ENCODE measurements around the gene PNO1. TPM values are rescaled to one million over a fixed set of nuclear protein-coding genes. Genes with fewer than 3 reads are reported as not detected.
A peak's percentile ranks its signal among the peaks of the same experiment; 100 is the strongest.

Gene PNO1
- total and polyA plus RNA-seq, 2 experiments from 2014 or later: 14.5 to 23.3 TPM

DNA sequence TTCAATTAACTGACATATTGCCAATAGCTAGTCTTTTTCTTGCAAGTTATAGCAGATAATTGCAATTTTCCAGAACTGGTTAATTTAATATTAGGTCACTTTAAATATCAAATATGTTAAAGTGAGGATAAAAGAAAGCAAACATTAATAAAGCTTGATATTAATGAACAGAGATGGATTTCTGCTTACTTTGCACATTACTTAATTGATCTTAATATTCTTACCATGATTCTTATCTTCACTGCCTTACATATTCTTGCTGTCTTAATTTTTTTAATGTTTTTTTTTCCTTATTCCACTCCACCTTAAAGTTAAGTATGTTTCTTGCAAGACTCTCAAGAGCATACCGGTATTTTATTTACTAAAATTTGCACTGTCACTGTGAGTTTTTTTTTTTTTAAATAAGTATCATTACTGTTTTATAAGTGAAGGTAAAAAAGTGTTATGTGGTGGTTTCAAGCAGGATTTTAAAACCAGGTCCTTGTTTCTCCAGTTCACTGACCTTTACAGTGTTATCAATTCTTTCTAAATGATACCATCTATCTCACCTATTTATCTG, 60.7 kb downstream of the PNO1 start:
- Histone ChIP-seq H3K4me2 (ENCODE audit: unreplicated experiment) (no peak overlapping the region), H2AFZ (no peak overlapping the region), H4K20me1 (ENCODE audit: insufficient read depth) (peaks cover 7% of the 10 kb centered on the region)

DNA sequence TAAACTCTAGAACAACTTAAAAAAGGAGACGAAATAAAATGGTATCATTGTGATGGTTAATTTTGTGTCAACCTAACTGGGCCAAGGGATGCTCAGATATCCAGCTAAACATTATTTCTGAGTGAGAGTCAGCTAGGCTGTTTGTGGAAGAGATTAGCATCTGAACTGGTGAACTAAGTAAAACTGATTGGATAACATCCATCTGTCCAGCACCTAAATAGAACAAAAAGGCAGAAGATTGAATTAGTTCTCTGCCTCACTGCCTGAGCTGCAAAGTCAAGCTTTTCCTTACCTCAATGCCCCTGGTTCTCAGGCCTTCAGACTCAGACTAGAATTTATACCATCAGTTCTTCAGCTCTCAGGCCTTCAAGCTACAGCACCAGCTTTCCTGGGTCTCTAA, 64.6 kb downstream of the PNO1 start:
- Histone ChIP-seq H3F3A (ENCODE audit: insufficient read depth) (0 out of 2 replicates have a peak, but pooled peaks cover 13% of the 10 kb centered on the region), H3K4me3 (no peak overlapping the region), H3K27me3 (replicated peaks; ENCODE audit: insufficient read depth) (no peaks in the 10 kb centered on the region), H3K27ac (no peak overlapping the region), H3K36me3 (ENCODE audit: low read depth) (no peaks in the 10 kb centered on the region), H3K4me1 (ENCODE audit: insufficient read depth) (peaks cover 21% of the 10 kb centered on the region), H3K9me2 (ENCODE audit: insufficient read depth) (no peaks in the 10 kb centered on the region), H3K9ac (no peak overlapping the region), H2AFZ (no peak overlapping the region), H3K9me3 (ENCODE audit: low read depth) (no peaks in the 10 kb centered on the region), H3K79me2 (ENCODE audit: insufficient read depth) (peaks cover 100% of the 10 kb centered on the region), H3K4me2 (ENCODE audit: unreplicated experiment) (no peak overlapping the region), H4K20me1 (ENCODE audit: insufficient read depth) (peaks cover 17% of the 10 kb centered on the region)
- in situ Hi-C loops (cut with MboI): no loop called here
- 95 to 100% methylated on average over 1 of the region's 1 CpG for WGBS, 2 experiments (ENCODE audit: low coverage in 1 of 2, low lambda C conversion rate in 2 of 2, missing lambda C conversion rate in 2 of 2)
- TF ChIP-seq EZH2phosphoT487 (IDR thresholded peaks at IDR 0.05; ENCODE audit: insufficient read depth, low read depth): no peak
- no peak for TF ChIP-seq EZH2 (IDR thresholded peaks at IDR 0.05; ENCODE audit: insufficient read depth, poor library complexity, severe bottlenecking)
- DNase-seq: no peak

More for the DNA sequence above, 60.7 kb downstream of the PNO1 start:
- Histone ChIP-seq H3K4me3 (no peak overlapping the region), H3K4me1 (ENCODE audit: insufficient read depth) (peaks cover 18% of the 10 kb centered on the region), H3K27me3 (replicated peaks; ENCODE audit: insufficient read depth) (no peaks in the 10 kb centered on the region), H3K36me3 (ENCODE audit: low read depth) (no peaks in the 10 kb centered on the region), H3K9me3 (ENCODE audit: low read depth) (no peaks in the 10 kb centered on the region), H3K79me2 (ENCODE audit: insufficient read depth) (peaks cover 100% of the 10 kb centered on the region), H3K9ac (no peak overlapping the region), H3K9me2 (ENCODE audit: insufficient read depth) (no peaks in the 10 kb centered on the region), H3F3A (ENCODE audit: insufficient read depth) (0 out of 2 replicates have a peak, but pooled peaks cover 8% of the 10 kb centered on the region), H3K27ac (no peak overlapping the region)
- WGBS, 2 experiments (ENCODE audit: low coverage in 1 of 2, low lambda C conversion rate in 2 of 2, missing lambda C conversion rate in 2 of 2): 61 to 67% methylated on average over 1 of the region's 1 CpG
- TF ChIP-seq EZH2phosphoT487 (IDR thresholded peaks at IDR 0.05; ENCODE audit: insufficient read depth, low read depth) (no peak), EZH2 (IDR thresholded peaks at IDR 0.05; ENCODE audit: insufficient read depth, poor library complexity, severe bottlenecking) (no peak)
- DNase-seq: no peak
- in situ Hi-C loops (cut with MboI): no loop called here

DNA sequence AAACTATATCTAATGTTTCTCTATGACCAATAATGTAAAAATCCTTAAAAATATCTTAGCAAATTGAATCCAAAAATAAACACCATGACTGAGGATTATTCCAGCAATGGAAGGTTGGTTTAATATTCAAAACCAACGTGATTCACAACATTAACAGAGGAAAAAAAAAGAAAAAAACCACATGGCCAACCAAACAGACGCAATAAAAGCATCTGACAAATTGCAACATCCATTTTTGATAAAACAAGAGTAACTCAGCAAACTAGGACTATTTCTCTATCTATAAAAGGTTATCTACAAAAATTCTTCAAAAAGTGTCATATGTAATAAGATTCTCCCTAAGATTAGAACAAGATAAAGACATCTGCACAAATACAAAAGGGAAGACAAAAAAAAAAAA, 65.7 kb downstream of the PNO1 start:
- H3K9me3 ChIP-seq (ENCODE audit: low read depth): no peaks in the 10 kb centered on the region
- peaks cover 15% of the 10 kb centered on the region; the same call in 1 of the 2 replicates for H3F3A ChIP-seq (ENCODE audit: insufficient read depth)
- H3K4me1 ChIP-seq (ENCODE audit: insufficient read depth): peaks cover 16% of the 10 kb centered on the region
- TF ChIP-seq EZH2 (IDR thresholded peaks at IDR 0.05; ENCODE audit: insufficient read depth, poor library complexity, severe bottlenecking): no peak
- no peak for TF ChIP-seq EZH2phosphoT487 (IDR thresholded peaks at IDR 0.05; ENCODE audit: insufficient read depth, low read depth)
- peak; percentile 31 for DNase-seq
- H3K27me3 ChIP-seq (replicated peaks; ENCODE audit: insufficient read depth): no peaks in the 10 kb centered on the region
- H3K9me2 ChIP-seq (ENCODE audit: insufficient read depth): no peaks in the 10 kb centered on the region
- in situ Hi-C loops (cut with MboI): no loop called here
- WGBS, 2 experiments (ENCODE audit: low coverage in 1 of 2, low lambda C conversion rate in 2 of 2, missing lambda C conversion rate in 2 of 2): 38 to 54% methylated on average over 2 of the region's 2 CpGs
- no peak overlapping the region for H3K27ac ChIP-seq
- peaks cover 18% of the 10 kb centered on the region for H4K20me1 ChIP-seq (ENCODE audit: insufficient read depth)
- H3K4me2 ChIP-seq (ENCODE audit: unreplicated experiment): no peak overlapping the region
- no peak overlapping the region for H3K9ac ChIP-seq
- H3K36me3 ChIP-seq (ENCODE audit: low read depth): no peaks in the 10 kb centered on the region
- no peak overlapping the region for H3K4me3 ChIP-seq
- H3K79me2 ChIP-seq (ENCODE audit: insufficient read depth): peaks cover 100% of the 10 kb centered on the region
- no peak overlapping the region for H2AFZ ChIP-seq

DNA sequence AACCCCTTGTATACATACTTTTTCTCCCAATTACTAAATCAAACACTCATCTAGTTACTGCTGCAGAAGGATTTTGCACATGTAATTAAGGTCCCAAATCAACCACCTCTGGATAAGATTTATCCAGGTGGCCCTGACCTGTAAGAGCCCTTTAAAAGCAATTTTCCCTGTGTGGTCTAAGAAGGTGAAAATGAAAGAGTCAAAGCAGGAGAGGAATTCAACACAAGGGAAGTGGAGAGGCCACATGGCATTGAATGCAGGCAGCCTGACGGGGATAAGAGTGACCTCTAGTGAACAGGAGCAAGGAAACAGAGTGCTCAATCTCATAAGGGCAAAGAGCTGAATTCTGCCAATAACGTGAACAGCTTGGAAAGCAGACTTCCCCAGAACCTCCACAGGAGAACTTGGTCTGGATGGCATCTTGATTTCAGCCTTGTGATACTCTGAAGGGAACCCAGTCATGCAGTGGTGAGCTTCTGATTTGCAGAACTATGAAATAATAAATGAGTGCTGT, 67.5 kb downstream of the PNO1 start:
- Histone ChIP-seq H3K36me3 (ENCODE audit: low read depth) (no peaks in the 10 kb centered on the region), H3K27ac (peak overlapping the region; percentile 2; the same call in 1 of the 2 replicates), H3K27me3 (replicated peaks; ENCODE audit: insufficient read depth) (no peaks in the 10 kb centered on the region), H3K9me3 (ENCODE audit: low read depth) (no peaks in the 10 kb centered on the region), H3K4me1 (ENCODE audit: insufficient read depth) (peaks cover 19% of the 10 kb centered on the region), H3F3A (ENCODE audit: insufficient read depth) (peaks cover 19% of the 10 kb centered on the region; the same call in 1 of the 2 replicates), H3K79me2 (ENCODE audit: insufficient read depth) (peaks cover 100% of the 10 kb centered on the region), H3K9me2 (ENCODE audit: insufficient read depth) (no peaks in the 10 kb centered on the region), H3K4me3 (no peak overlapping the region), H3K4me2 (ENCODE audit: unreplicated experiment) (no peak overlapping the region), H2AFZ (no peak overlapping the region), H3K9ac (no peak overlapping the region), H4K20me1 (ENCODE audit: insufficient read depth) (peaks cover 18% of the 10 kb centered on the region)
- TF ChIP-seq EZH2phosphoT487 (IDR thresholded peaks at IDR 0.05; ENCODE audit: insufficient read depth, low read depth) (no peak), EZH2 (IDR thresholded peaks at IDR 0.05; ENCODE audit: insufficient read depth, poor library complexity, severe bottlenecking) (no peak)
- DNase-seq: peak; percentile 32
- in situ Hi-C loops (cut with MboI): no loop called here
- WGBS, 2 experiments (ENCODE audit: low coverage in 1 of 2, low lambda C conversion rate in 2 of 2, missing lambda C conversion rate in 2 of 2): 31 to 37% methylated on average over 2 of the region's 2 CpGs

Other genes with a start within 250 kb of the PNO1 start
- 48.3 and 65.3 TPM in 2 replicates for gene C1D, start 94.9 kb upstream of the PNO1 start, total RNA-seq (2014; rRNA removed; shearing (Covaris generic))
- 28.6 and 32.5 TPM in 2 replicates for gene C1D, start 94.9 kb upstream of the PNO1 start, polyA plus RNA-seq (2016; fragmentation: Nextera tagmentation; extraction: Ambion mirVana)
- gene PPP3R1, start 94.6 kb downstream of the PNO1 start, total RNA-seq (2014; rRNA removed; shearing (Covaris generic)): 17.7 and 19.0 TPM in 2 replicates
- 3.8 and 4.0 TPM in 2 replicates for gene PPP3R1, start 94.6 kb downstream of the PNO1 start, polyA plus RNA-seq (2016; fragmentation: Nextera tagmentation; extraction: Ambion mirVana)
- gene CNRIP1, start 162.1 kb downstream of the PNO1 start, total RNA-seq (2014; rRNA removed; shearing (Covaris generic)): 21.8 and 37.7 TPM in 2 replicates
- 38.7 and 41.5 TPM in 2 replicates for gene CNRIP1, start 162.1 kb downstream of the PNO1 start, polyA plus RNA-seq (2016; fragmentation: Nextera tagmentation; extraction: Ambion mirVana)
- not detected in 2 replicates for gene PLEK, start 207.4 kb downstream of the PNO1 start, total RNA-seq (2014; rRNA removed; shearing (Covaris generic))
- gene PLEK, start 207.4 kb downstream of the PNO1 start, polyA plus RNA-seq (2016; fragmentation: Nextera tagmentation; extraction: Ambion mirVana): 0.15 and 0.39 TPM in 2 replicates